Hypothalamus (tissue), 51 donors: ENCODE data around the gene CRB3.

ENCODE experiments used
- DNase-seq, 51 donors: peaks; one replicate each; lab custom pipeline; 2025; lab: John Stamatoyannopoulos, UW

The CRB3 gene

DNA sequence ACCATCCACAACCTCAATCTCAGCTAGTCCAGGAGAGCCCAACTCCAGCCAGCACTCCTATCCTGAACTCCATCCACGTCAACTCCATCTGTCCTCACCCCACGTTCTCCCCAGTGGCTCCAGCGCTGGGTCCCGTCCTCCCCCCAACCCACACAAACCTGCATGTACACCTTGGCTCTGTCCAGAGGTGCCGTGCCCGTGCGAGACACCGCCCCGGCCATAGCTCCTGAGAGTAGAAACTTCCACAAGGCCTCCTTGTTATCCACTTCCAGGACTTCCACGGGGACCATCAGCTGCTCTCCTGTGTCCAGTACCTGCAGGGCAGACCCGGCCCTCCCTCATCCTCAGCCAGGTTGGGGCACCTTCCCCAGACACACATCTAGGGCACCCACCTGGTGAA lies 32.2 kb upstream of the CRB3 start:
- no peak for DNase-seq

DNA sequence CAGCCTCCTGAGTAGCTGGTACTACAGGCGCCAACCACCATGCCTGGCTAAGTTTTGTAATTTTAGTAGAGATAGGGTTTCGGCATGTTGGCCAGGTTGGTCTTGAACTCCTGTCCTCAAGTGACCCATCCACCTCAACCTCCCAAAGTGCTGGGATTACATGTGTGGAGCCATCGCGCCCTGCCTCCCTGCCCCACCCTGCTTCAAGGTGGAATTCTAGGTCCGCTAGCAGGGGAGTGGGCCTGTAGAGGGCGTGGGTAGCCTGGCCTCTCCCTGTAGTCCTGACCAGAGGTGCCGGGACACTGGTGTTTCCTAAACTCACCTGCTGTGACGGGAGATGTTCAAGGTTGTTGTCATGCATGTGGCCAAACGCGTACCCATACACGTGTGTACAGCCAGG lies 30.9 kb upstream of the CRB3 start:
- no peak for DNase-seq

DNA sequence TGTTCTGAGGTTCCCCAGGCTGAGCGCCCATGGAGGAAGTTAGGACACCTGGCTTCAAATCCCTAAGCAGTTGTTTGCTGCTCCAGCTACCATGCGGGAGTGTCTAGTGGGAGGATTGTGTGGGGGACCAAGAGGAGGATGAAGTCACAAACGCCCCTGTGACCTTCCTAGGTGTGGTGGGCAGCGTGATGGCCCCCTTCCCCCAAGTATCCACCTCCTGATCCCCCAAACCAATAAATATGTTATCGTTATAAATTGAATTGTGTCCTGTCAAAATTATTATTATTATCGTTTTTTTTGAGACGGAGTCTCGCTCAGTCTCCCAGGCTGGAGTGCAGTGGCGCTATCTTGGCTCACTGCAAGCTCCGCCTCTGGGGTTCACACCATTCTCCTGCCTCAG lies 30.4 kb upstream of the CRB3 start, which contains the start of gene SLC25A41:
SLC25A41 (minus strand) TSS at position 101 of the 400 bp plus-strand sequence; CDS start at position 31, 70 bp downstream.
- DNase-seq = no peak

DNA sequence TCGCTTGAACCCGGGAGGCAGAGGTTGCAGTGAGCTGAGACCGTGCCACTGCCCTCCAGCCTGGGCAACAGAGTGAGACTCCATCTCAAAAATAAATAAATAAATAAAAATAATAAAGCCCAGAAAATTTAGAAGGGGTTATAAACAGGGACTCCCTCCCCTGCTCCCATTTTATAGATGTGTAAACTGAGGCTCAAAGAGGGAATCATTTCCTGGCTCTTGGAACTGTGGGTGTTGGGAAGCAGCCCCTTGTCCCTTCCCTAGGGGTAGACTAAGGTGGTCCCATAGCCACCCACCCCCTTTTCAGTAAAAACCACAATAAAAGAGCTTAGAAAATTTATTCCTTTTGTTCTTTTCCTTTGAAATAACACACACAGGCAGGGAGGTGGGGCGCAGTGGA lies 24.3 kb upstream of the CRB3 start:
- DNase-seq = no peak

DNA sequence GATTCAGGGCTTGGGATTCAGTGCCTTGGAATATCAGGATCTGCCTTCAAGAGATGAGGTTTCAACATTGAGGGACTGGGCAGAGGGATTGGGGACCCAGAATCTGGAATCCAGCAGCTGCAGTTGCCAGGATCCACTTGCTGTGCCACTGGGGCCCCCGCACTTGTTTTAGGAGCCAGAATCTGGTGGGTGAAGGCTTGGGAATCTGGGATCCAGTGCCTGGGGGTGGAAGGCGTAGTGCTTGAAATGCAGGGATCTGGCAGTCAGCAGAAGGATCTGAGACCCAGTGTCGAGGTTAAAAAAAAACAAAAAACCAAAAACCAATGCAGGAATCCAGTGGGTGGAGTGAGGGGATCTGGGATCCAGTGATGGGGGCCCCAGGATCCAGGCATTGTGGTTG lies 23.2 kb upstream of the CRB3 start:
- no peak for DNase-seq

DNA sequence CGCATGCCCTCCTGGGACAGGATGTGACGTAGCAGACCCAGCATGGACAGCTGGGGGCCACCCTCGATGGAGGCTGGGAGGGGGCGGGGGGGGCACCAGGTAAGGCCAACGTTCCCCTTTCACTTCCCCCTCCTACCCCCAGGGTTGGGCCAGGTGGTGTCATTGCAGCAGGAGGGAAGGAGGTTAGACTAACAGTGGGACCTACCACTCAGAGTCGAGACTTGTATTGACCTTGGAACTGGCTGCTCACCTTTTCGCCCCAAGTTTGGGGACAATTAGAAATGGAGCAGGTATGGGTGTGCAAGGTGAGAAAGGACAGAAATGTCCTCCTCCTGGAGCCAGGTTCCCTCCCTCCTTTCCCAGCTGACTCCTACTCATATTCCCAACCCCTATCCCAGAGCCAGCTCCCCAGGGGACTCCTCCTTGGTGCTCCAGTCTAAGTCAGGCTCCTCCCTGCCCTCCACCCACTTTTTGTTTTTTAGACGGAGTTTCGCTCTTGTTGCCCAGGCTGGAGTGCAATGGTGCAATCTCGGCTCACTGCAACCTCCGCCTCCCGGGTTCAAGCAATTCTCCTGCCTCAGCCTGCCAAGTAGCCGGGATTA lies 21.9 kb upstream of the CRB3 start:
- no peak for DNase-seq

DNA sequence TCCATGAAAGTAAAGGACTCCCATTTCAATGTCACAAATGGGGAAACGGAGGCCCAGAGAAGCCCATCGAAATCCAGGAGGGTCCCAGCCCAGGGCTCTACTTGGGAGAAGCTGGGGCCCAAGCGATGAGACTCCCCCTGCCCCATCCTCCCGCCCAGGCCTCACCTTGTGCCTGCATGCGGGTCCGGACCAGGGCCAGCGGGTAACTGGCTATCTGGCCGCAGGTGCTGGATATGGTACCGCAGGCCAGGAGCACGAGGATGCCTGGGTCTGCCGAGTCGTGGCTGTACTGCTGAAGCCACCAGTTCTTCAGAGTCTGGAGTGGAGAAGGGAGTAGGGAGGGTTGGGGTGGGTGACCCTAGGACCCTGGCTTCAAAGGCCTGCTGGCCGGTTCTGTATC lies 20.1 kb upstream of the CRB3 start:
- DNase-seq = no peak

DNA sequence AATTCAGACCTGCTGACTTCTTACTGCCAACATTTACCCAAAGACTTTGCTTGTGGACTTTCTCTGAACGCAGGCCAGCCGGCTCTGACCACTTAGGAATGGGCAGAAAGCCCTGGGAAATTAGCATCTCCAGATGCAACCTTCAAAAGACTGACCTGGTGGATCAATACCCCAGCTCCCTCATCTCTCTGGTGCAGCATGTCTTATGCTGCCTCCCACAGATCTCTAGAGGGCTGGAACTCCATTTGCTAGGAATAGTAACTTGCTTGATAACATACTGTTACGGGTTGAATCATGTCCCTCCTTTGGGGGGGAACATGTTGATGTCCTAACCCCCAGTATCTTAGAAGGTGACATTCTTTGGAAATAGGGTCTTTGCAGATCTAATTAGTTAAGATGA lies 17.6 kb upstream of the CRB3 start:
- no peak for DNase-seq

DNA sequence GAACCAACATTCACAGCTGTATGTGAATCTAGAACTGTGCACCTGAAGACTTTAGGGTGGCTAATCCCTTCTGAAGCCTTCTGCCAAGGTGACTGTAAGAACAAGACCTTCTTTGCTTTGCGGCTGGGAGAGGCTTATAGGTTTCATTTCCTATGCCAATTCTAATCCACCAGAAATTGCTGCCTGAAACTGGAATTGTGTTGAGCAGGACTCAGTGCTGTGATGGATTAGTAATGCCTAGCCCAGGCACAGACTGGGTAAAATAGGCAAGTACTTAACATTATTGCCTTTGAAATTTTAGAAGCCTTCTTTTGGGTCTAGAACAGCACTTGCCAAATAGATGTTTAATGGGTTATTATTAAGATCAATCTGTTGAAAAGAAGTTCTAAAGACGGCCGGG lies 16.0 kb upstream of the CRB3 start:
- DNase-seq = no peak

DNA sequence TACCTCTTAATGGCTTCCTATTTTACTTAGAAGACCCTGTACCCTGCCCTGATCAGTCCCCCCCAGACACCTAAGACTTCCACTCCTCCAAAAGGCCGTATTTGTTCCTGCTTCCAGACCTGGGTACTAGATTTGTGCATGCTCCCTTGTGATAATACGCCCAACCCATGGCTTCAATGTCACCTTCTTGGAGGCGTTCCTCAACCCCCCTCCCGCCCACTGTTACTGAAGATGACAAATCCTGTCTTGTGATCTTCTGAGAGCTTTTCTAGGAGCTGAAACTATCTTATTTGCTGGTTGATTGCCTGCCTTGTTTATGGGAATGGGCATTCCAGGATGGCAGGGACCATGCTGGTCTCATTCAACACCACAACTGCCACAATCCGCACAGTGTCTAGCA lies 13.9 kb upstream of the CRB3 start:
- peak in 1 of 51 donors; percentile 39 for DNase-seq

DNA sequence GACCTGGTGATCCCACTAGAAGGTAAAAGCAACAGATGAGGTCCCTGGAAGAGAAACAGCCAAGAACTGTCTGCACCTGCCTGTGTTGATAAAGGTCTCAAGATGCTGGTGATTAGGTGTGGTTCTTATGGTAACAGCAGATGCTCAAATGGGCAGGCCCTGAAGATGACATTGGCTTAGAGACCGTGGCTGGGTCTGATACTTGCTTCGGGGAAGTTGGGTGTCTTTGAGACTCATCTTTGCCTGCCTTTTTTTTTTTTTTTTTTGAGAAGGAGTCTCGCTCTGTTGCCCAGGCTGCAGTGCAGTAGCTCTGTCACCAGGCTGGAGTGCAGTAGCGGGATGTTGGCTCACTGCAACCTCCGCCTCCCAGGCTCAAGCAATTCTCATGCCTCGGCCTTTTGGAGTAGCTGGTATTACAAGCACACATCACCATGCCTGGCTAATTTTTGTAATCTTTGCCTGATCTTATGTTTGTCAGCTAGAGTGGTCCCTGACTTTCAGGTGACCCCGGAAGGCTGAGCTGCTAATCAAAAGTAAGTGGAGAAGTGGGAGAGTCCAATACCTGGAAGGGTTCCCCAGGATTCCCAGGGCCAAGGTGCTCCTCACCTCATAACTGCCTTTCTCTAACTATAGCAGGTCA lies 12.4 kb upstream of the CRB3 start:
- DNase-seq = no peak

DNA sequence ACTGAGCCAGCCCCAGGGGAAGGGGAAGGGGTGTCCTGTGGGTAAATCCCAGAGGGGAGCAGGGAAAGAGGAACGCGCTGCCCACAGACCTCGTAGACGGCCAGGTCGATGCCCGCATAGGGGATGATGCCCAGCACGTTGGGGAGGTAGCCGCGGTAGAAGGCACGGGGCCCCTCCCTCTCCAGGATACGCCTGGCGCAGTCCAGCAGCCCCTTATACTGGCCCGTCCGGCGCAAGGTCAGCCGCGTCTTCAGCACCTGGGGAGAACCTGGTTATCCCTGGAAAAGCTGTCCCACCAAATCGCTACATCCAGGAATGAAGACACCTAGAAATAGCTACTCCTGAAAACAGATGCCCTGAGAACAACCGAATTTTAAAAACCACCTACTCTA lies 11.9 kb upstream of the CRB3 start:
- DNase-seq = no peak

DNA sequence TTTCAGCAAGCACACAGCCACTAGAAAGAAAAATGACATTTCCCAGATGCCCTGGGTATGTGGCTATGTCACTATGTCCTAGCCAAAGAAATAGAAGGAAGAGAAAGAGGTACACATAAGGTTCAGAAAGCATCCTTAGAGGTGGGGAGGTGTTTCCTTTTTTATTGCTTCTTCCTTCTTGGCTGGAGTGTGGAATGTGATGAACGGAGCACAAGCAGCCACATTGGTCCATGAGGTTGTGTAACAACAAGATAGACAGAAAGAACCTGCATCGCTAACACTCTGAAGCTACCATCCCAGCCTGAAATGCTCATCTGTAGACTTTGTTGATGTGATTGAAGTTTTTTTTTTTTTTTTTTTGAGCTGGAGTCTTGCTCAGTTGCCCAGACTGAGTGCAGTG lies 11.2 kb upstream of the CRB3 start:
- no peak for DNase-seq

DNA sequence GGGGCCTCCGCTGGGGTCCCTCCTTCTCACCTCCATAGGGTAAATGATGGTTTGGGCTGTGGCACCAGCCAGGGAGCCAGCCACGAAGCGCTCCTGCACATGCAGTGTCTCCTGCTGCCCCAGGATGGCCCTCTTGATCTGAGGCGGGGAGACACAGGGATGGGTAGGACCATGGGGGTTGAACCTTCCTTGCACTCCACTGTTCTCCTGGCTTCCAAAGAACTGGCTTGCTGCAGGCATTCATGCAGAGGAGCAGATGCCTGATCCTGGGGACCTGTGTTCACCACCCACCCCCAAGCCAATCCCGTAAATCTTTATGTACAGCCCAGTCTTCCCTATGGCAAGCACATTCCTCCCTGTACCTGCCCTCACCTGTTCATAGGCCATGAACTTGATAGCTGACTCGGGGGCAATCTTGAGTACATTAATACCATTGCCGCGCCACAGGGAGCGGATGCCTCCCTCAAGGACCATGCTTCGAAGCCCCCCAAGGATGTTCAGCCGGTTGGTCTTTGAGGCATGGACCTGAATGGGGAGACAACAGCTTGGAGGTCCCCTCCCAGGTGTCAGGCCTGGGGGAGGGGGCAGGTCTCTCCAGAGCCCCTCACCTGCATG lies 10.0 kb upstream of the CRB3 start:
- no peak for DNase-seq

DNA sequence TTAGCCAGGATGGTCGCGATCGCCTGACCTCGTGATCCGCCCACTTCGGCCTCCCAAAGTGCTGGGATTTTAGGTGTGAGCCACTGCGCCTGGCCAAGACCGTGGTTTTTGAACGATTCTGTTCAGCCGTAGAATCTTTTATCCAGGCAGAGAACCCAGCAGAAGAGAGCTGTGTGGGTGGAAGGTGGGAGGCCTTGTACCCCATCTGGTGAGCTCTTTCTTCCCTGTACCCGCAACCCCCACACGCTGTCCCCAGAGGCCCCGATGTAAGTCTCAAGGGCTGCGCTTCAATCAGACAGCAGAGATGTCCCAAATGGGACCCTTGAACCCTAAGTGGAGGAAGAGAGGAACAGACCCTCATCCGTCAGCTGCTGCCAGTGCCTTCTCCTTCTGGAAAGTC lies 8.1 kb upstream of the CRB3 start:
- no peak for DNase-seq

DNA sequence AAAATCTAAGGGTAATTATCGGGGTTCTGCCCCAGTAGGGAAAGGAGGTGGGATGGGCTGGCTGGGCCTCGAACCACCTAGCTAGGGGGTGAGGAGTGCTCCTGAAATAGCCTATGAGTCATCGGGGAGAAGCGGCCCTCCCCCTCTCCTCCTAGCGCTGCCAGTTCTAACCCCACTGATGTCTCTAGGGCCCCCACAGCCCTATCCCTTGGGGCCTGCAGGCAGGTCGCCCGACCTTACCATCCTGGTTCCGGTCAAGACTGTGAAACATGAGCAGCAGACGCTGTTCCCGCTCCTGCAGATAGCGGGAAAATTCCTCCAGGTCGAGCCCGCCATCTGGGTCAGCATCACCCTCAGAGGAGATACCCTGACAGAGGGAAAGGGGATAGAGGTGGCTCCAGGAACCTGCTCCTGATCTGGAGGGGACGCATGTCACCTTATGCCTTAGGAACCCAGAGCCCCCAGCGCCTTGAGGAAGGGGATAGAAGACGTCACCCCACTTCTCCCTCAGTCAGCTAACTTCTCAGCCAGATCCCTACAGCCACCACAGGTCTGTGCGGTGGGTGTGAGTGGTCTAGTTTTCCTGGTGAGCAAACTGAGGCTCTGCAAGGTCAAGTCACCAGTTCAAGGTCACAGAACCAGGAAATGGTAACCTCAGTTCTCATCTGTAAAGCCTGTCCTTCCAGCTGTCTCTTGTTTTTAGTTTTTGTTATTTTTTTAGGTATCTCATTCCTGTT lies 5.9 kb upstream of the CRB3 start:
- no peak for DNase-seq

DNA sequence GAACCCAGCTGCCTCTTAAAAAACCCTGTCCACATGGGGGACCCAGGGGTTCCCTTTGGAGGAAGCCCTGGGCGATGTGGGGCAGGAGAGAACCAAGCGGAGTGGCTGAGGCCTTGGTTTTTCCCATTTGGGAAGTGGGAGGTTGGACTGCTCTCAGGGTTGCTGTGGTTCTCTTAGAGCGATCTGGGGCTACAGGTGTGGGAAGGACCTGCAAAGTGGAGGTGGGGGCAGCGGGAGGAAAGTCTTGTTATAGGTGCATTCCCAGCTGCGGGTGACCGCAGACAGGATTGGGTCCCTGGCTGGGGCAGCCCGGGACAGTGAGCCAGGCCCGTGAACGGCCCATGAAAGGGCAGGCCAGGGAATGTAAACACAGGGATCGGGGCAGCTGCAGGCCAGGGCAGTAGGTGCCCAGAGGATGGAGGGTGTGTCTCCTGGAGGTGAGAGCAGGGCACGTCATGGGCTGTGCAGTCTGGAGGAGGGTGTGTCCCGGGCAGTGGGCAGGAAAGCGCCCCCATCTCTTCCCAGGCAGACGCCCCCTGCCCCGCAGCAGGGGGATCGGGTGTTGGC lies 5.3 kb upstream of the CRB3 start:
- DNase-seq = peak in 2 of 51 donors; percentile 2 to 6

DNA sequence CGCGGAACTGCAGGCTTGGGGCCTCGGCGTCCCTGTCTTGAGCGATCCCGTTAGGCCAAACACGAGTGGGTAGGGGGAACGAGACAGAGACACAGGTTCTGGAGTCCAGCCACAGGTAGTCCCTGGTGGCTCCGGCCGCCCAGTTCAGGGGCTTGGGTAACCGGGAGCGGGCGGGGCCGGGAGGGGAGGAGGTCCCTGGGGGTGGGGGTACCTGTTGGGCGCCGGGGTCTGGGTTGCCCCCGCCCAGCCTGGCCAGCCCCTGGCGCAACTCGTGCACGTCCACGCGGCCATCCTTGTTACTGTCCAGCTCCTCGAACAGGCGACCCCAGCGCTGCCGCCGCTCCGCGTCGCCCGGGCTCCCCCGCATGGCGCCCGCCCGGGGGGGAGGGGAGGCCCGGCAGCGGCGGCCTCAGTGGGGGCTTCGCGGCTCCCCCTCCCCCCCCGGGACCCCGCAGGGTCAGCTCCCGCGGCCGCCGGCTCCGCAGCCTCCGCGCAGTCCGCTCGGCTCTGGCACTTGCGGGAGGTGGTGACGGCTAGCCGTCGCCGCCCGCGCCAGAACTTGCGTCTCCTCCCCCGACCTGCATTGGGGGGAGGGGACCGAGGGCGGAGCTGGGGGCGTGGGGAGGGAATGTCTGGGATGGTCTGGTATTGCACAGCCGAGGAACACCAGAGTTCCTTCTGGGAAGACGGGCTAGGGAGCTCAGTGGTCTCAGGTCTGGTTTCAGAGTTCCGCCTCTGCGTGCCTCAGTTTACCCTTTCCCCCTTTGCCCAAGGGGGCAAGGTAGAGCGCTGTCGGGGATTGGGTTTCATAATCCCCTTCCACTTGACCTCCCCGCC lies 4.6 kb upstream of the CRB3 start, which contains the start of gene SLC25A23:
SLC25A23 (minus strand) TSS at position 531 of the 837 bp plus-strand sequence; CDS start at position 367, 164 bp downstream.
- DNase-seq = peak in 46 of 51 donors; percentile 25 to 91 (median 63)

DNA sequence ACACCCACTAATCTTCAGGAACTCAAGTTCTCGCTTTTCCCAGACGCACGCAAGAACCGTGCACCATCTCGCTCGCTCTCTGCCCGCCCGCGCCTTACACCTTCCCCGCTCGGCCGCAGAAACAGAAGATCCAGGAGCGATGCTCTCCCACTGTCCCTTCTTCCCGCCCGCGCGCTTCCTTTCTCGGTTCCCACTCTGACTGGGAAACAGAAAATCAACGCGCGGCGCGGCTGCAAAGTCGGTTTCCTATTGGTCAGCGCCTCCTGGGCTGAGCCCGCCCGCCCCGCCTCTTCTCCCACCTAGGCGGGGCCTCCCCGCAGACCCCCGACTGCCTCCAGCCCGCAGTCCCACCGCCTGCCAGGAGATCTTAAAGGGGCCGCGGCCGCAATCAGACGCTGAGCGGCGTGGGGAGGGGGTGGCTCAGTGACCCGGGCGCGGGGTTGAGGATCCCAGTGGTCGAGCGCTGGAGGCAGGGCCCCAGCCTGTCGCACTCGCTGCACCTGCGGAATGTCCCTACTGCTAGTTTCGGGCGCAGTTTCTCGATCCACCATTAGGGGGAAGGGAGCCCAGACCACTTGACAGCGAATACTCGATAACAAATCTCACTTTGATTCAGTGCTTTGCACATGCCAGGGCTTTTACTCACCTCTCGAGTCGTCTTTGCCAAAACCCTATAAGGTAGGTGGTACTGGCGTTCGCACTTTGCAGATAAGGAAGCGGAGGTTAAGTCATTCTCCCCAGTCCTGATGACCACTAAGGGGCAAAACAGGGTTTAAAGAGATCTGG lies 3.8 kb upstream of the CRB3 start:
- peak; percentile 45 to 99 (median 96) for DNase-seq
